Gastroesophageal sphincter (tissue), 3 donors: Measurements from ENCODE around the gene NEMP1.
"Not testable (repeated sequence)": the region's sequence is repeated elsewhere in the genome, so short reads cannot be mapped to it uniquely, and the experiment has no call there.

ENCODE experiments used
- CTCF ChIP-seq, 4 experiments: fragments of 200-600 bp in 2 of 4; fragments of 450-650 bp in 2 of 4; sonication (generic) in 1 of 4; IDR thresholded peaks; one replicate each; pipeline ENCODE4 v1.5.1; 2017 to 2019; ENCODE audit warnings: antibody characterized with exemption in 4 of 4, mild to moderate bottlenecking in 2 of 4, moderate library complexity in 2 of 4
- EP300 ChIP-seq: sonication (generic); formaldehyde crosslinking; IDR thresholded peaks from one replicate; pipeline ENCODE4 v1.6.1; 2017; ENCODE audit warnings: antibody characterized with exemption, mild to moderate bottlenecking
- POLR2A ChIP-seq, 2 donors: fragments of 450-650 bp; IDR thresholded peaks; one replicate each; pipeline ENCODE4 v1.6.1; 2017; ENCODE audit warnings: antibody characterized with exemption in 2 of 2, mild to moderate bottlenecking in 2 of 2, moderate library complexity in 1 of 2
- POLR2AphosphoS5 ChIP-seq: sonication (generic); formaldehyde crosslinking; IDR thresholded peaks from one replicate; pipeline ENCODE4 v1.6.1; 2017; ENCODE audit warnings: antibody characterized with exemption

- not testable (repeated sequence) for TF ChIP-seq CTCF (IDR thresholded peaks at IDR 0.05); POLR2A (IDR thresholded peaks at IDR 0.05); POLR2AphosphoS5; EP300
These were observed 24.7 kb downstream of the NEMP1 start for GRCh38 chr12:57053901-57054300.
